Activated T-cell treated with anti-CD3 and anti-CD28 coated beads, Interleukin-2, amount 50 U/mL, for 72 hours (primary cell): Measurements from ENCODE around the gene AKT1S1. TPM values are rescaled to one million over a fixed set of nuclear protein-coding genes. Genes with fewer than 3 reads are reported as not detected.

ENCODE experiments used
- ATAC-seq, 2 donors: fragments of 150-1000 bp; cut with Tn5 transposase; replicated peaks in 1 of 2; 2 replicates each; pipeline ENCODE4 v1.10.0; 2021; ENCODE audit warnings: moderate library complexity in 2 of 2, mild to moderate bottlenecking in 1 of 2
- DNase-seq, 2 donors: peaks; one replicate each; pipeline ENCODE4 v3.0.0; 2021 to 2022; ENCODE audit warnings: mixed read lengths in 1 of 2
- H3K27ac Mint-ChIP-seq: one replicate; pipeline ENCODE4 v1.8.0; 2022; ENCODE audit warnings: mild to moderate bottlenecking, moderate library complexity, mixed read lengths
- H3K27me3 Mint-ChIP-seq: one replicate; pipeline ENCODE4 v1.8.0; 2022; ENCODE audit warnings: low read depth, mixed read lengths
- H3K36me3 Mint-ChIP-seq, 2 donors: one replicate each; pipeline ENCODE4 v1.8.0; 2022; ENCODE audit warnings: mixed read lengths in 2 of 2, mild to moderate bottlenecking in 1 of 2; ENCODE audit not compliant: insufficient read depth in 2 of 2
- H3K4me1 Mint-ChIP-seq: one replicate; pipeline ENCODE4 v1.8.0; 2022; ENCODE audit warnings: low read depth, mixed read lengths
- H3K4me3 Mint-ChIP-seq, 2 donors: one replicate each; pipeline ENCODE4 v1.8.0; 2022; ENCODE audit warnings: mild to moderate bottlenecking in 2 of 2, mixed read lengths in 2 of 2, moderate library complexity in 2 of 2
- H3K9me3 Mint-ChIP-seq, 2 donors: one replicate each; pipeline ENCODE4 v1.8.0; 2022; ENCODE audit warnings: mixed read lengths in 2 of 2
- total RNA-seq, 2 donors: library from RNA; stranded (reverse); gene quantifications; one replicate each; pipeline ENCODE4 v1.2.3, GENCODE V29; 2022

AKT1S1 gene
- total RNA-seq, 2 donors from 2014 or later: 30.5 to 36.6 TPM

DNA sequence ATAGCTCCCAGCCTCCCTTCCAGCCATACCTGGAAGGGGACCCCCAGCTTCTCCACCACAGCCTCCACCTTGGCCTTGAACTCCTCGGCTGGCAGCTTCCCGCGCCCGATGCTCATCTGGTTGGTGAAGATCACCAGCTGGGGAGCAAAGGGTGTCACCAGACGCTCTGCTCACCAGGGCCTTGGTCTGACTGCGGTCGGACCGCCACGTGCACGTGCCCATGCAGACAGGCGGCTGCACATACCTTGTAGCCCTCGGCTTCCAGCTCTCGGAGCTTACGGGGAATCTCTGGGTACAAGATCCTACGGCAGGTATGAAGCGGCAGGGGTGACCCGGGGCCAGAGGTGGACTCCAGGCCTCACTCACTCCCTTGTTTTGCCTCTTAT lies 13.2 kb downstream of the AKT1S1 start:
- Mint-ChIP-seq H3K4me1 (peaks cover 33% of the 10 kb centered on the region), H3K9me3 (no peaks in the 10 kb centered on the region), H3K27me3 (no peaks in the 10 kb centered on the region), H3K4me3 (no peak overlapping the region), H3K36me3 (peaks cover 12 to 13% of the 10 kb centered on the region in 2 donors), H3K27ac (no peak overlapping the region)
- DNase-seq: no peak
- ATAC-seq: no peak

DNA sequence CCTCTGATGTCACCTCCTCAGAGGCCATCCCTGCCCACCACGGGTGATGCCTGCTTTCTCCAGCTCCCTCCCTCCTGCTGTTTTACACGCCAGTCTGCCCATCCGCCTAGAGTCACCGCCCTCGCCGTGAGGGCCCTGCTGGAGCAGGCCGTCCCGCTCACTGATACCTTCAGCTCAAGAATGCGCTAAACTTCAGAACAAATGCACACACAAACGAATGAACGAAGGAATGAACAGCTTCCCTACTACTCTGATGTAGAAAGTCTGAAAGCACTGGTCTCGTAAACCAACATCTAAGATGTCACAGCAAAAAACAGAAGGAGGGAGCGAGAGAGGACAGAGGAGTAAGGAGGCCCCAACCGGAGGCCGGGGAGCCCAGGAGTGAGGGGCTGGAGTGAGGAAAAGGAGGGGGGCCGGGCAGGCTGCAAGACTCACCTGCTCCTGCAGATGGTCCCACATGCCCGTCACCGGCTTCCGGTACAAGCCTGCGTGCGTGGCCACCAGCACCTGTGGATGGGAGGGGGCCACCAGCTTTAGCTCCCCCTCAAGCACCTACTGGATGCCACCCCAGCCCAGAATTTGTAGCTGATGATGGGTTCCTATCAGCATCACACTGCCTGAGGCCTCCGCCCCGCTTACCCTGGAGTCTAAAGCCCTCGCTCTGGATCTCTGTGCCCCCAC lies 13.8 kb downstream of the AKT1S1 start:
- Mint-ChIP-seq H3K4me1 (peaks cover 33% of the 10 kb centered on the region), H3K36me3 (peaks cover 12 to 13% of the 10 kb centered on the region in 2 donors), H3K27me3 (no peaks in the 10 kb centered on the region), H3K27ac (no peak overlapping the region), H3K9me3 (no peaks in the 10 kb centered on the region), H3K4me3 (no peak overlapping the region)
- no peak for ATAC-seq
- DNase-seq: no peak

DNA sequence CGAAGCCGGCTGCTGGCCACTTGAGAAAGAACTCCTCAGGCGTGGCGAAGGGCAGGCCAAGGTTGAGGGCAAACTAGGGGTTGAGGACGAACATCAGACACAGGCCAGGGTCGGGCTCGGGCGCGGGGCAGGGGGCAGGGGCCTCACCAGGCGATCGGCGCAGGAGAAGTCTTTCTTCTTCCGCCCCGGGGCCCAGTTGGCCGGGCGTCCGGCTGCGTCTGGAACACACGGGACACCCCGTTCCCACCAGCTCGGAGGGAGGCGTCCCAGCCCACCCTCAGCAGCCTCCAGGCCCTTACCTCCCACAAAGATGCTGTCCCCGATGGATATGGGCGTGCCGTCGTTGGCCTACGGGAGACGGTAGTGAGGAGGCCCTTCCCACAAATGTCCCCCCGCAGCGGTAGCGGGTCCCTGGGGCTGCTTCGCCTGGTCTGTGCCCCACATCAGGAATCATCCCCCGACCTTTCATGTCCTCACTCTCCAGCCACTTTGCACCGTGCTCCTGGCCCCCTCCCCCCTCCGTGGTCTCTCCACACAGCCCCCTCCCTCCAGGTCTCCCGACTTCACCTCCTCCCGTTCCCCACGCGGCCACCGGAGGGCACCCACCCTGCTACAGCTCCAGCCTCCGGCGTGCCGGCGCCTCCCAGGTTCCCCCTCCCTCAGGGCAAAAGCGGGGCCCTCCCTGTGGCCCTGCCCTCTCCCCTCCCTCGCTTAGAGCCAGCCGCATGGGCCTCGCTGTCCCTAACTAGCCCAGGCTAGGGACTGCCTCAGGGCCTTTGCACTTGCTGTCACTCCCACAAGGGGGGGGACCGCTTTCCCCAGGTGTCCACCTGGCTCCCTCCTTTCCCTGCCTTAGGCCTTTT lies 14.5 kb downstream of the AKT1S1 start:
- H3K36me3 Mint-ChIP-seq: peaks cover 12 to 13% of the 10 kb centered on the region in 2 donors
- H3K27me3 Mint-ChIP-seq: no peaks in the 10 kb centered on the region
- H3K4me1 Mint-ChIP-seq: peaks cover 33% of the 10 kb centered on the region
- no peak overlapping the region for H3K27ac Mint-ChIP-seq
- ATAC-seq: no peak
- H3K4me3 Mint-ChIP-seq: no peak overlapping the region
- no peak for DNase-seq
- no peaks in the 10 kb centered on the region for H3K9me3 Mint-ChIP-seq

DNA sequence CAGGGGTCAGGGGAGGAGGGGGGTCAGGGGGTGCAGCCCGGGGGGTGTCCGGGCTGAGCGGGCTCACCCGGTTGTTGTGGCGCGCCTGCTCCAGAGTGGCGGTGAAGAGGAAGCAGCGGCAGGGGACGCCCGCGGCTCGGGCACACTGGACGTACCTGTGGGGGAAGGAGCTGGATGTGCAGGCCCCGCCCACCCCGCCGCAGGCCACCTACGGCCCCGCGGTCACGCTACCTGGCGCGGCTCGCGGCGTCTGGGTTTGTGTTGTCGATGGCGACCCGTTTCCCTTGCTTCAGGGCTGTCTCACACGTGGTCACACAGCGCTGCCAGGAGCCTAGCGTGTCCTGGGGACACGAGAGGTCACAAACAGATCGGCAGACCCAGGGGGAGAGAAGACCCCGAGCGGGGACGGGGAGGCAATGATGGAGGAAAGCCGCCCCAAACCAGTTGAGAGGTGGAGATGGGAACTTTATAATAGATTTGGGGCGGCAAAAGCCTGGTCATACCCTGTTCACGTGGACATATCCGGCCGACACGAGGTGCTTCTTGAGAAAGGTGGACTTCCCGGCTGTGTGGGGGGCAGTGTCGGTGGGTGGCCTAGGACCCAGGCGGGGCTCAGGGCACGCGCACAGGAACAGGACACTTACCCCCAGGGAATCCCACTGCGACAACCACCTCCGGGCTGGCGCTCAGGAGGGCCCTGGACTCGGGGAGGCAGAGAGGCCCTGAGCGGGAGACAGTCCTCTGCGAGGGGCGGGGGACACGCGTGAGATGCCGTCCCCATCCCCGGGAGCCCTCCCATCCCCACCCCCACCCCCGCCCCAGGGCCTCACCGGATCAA lies 15.4 kb downstream of the AKT1S1 start:
- H3K27me3 Mint-ChIP-seq: no peaks in the 10 kb centered on the region
- peaks cover 30% of the 10 kb centered on the region for H3K4me1 Mint-ChIP-seq
- H3K36me3 Mint-ChIP-seq: peaks cover 11 to 12% of the 10 kb centered on the region in 2 donors
- ATAC-seq: no peak
- H3K4me3 Mint-ChIP-seq: no peak overlapping the region
- H3K27ac Mint-ChIP-seq: no peak overlapping the region
- H3K9me3 Mint-ChIP-seq: no peaks in the 10 kb centered on the region
- DNase-seq: no peak

DNA sequence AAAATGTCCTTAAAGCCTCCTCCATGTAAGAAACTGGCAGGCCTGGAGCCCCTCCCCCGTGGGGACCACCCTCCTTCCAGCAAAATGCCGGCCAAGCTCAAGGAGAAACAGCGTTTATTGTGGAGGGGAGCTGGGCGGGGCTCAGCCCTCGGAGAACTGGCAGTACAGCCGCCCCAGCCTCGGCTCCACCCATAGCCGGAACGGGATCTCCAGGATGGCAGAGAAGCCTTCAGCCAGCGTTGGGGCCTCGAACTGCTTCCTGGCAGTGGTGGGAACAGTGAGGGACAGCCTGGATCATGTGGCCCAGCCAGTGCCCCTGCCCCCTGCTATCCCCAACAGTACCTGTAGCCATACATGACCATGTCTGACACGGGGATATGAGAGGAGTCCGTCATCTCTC lies 16.0 kb downstream of the AKT1S1 start:
- no peaks in the 10 kb centered on the region for H3K9me3 Mint-ChIP-seq
- no peak overlapping the region for H3K4me3 Mint-ChIP-seq
- peaks cover 24% of the 10 kb centered on the region for H3K4me1 Mint-ChIP-seq
- no peak overlapping the region for H3K27ac Mint-ChIP-seq
- DNase-seq (no peak), ATAC-seq (no peak)
- peaks cover 7 to 12% of the 10 kb centered on the region in 2 donors for H3K36me3 Mint-ChIP-seq
- no peaks in the 10 kb centered on the region for H3K27me3 Mint-ChIP-seq

DNA sequence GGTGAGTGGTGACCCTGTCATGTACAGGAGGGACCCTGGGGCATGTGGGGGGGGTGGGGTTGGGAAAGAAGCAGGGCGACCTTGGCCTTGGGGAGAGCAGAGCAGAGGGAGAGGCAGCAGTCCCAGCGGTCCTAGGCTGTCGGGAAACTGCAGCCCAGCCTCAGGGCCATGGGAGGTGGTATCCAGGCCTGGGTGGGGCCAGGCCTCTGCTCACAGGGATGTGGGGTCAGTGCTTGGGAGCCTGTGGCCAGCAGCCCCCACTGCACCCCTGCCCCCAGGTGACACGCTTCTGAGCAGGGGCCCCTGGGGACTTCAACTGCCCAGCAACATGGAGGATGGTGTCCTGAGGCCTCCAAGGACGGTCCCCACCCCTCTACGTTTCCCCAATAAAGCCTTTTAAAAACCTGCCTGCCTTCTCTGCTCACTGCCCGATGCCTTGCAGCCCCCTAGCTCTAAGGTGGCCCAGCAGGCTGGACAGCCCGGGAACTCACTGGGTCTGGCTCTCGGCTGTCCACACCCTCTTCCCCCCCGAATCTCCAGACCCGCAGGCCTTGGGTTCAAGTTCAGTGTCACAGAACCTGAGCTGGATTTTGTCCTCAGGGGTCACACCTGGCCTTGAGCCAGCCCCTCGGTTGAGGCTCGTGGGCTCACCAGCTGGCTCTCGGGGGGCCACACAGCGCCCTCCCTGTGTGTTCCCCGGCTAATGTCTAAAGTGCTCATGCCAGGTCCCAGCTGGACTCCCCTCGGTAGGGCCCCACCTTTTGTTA lies 16.6 kb downstream of the AKT1S1 start:
- Mint-ChIP-seq H3K4me3 (no peak overlapping the region), H3K27me3 (no peaks in the 10 kb centered on the region), H3K27ac (no peak overlapping the region), H3K36me3 (peaks cover 4 to 12% of the 10 kb centered on the region in 2 donors), H3K9me3 (no peaks in the 10 kb centered on the region), H3K4me1 (peaks cover 18% of the 10 kb centered on the region)
- DNase-seq (no peak), ATAC-seq (no peak)

DNA sequence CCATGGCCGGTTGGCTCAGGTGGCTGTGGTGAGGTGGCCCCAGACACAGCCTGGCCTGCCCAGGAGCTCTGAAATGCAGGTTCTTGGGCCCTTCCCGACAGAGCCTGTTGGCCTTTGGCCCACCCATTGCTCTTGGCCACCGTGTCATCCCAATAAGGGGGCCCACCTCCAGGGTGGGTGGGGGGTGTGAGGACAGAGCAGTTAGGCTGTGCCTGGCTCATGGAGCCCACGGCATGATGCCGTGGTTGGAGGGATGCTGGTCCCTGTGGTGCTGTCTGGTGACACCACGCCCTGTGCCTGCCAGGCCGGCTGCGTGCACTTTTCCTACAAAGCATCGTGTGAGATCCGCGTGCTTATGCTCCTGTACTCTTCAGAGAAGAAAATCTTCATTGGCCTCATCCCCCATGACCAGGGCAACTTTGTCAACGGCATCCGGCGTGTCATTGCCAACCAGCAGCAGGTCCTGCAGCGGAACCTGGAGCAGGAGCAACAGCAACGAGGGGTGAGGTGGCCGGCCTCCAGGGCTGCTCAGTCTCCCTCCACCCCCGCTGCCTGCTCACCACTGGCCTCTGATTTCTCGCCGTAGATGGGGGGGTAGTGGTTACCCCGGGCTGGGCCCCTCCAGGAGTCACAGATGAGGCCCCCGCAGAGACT lies 17.3 kb downstream of the AKT1S1 start:
- Mint-ChIP-seq H3K27me3 (no peaks in the 10 kb centered on the region), H3K9me3 (no peaks in the 10 kb centered on the region), H3K36me3 (peaks cover 4 to 12% of the 10 kb centered on the region in 2 donors), H3K4me1 (peaks cover 11% of the 10 kb centered on the region), H3K27ac (no peak overlapping the region), H3K4me3 (no peak overlapping the region)
- ATAC-seq (no peak), DNase-seq (no peak)

DNA sequence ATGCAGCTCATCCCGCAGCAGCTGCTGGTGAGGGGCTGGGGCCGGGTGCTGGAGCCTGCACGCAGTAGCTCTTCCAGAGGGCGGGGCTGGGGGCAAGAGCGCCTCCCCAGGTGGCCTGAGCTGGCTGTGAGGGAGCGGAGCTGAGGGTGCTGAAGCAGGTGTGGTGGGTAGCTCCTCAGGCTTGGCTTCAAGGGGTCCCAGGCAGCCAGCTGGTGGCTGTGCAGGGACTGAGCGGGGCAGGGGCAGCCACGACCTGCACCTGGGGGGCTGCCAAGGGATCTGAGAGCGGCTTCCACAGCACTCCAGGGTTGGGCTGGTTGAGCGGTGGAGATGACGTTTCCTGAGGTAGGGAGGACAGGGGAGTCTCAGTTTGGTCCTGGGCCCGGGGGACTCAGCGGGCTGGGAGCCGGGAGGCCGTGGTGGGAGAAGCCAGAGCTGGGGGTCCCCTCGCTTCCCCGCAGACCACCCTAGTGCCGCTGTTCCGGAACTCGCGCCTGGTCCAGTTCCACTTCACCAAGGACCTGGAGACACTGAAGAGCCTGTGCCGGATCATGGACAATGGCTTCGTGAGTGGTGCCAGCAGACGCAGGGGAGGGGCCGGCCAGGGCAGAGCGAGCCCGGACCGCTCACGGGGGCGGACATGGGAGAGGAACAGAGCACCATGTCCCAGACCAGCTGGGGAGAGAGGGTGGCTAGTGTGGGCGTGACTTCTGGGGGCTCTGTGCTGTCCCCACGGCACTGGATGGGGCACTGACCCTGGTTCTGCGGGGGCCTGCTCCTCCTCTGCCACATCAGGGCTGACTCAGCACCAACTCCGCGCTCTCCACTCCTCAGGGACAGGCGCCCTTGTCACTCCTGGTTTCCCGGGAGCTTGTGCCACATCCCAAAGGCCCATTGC lies 18.8 kb downstream of the AKT1S1 start:
- DNase-seq (peak in 1 of 2 donors; percentile 1), ATAC-seq (no peak)
- H3K4me1 Mint-ChIP-seq: peaks cover 11% of the 10 kb centered on the region
- H3K36me3 Mint-ChIP-seq: peaks cover 2 to 4% of the 10 kb centered on the region in 2 donors
- H3K4me3 Mint-ChIP-seq: no peak overlapping the region
- no peak overlapping the region for H3K27ac Mint-ChIP-seq
- H3K27me3 Mint-ChIP-seq: no peaks in the 10 kb centered on the region
- H3K9me3 Mint-ChIP-seq: no peaks in the 10 kb centered on the region

DNA sequence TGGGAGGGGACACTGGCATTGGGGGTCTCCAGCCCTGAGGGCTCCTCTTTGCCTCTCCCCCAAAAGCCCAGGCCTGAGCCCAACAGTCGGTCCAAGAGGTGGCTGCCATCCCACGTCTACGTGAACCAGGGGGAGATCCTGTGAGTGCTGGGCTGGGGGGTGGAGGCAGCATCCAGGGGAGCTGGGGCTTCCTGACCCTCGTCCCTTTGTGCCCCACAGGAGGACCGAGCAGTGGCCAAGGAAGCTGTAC lies 19.4 kb downstream of the AKT1S1 start:
- Mint-ChIP-seq H3K4me3 (no peak overlapping the region), H3K4me1 (peaks cover 13% of the 10 kb centered on the region), H3K9me3 (no peaks in the 10 kb centered on the region), H3K27ac (no peak overlapping the region), H3K36me3 (peaks cover 0 to 3% of the 10 kb centered on the region in 2 donors), H3K27me3 (no peaks in the 10 kb centered on the region)
- ATAC-seq (no peak), DNase-seq (no peak)

DNA sequence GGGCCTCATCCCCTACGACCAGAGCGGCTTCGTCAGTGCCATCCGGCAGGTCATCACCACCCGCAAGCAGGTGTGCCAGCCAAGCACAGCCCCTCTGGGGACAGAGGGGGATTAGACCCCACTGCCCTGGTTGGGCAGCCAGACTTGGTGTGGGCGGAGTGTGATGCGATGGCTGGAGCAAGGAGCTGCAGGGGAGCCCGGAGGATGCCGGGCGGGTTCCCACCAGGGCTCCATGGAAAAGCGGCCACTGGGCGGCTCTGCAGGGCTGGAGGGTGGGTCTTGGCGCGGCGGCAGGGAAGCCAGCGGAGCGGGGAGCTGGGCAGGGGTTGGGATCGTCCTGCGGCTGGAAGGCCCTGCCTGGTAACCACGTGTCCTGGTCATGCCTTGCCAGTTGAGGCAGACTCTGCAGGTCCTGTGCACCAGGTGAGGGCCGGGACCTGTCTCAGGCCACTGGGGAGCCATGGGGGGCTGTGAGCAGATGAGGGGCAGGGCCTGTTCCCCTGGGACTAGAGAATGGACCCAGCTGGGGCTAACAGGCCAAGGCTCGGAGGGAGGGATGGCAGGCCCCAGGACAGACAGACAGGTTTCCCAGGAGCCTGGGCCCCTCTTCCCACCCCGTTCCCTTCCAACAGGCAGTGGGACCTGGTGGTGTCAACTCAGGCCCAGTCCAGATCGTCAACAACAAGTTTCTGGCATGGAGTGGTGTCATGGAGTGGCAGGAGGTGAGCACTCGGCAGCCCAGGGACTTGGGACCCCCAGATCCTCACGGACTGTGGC lies 19.9 kb downstream of the AKT1S1 start:
- H3K27me3 Mint-ChIP-seq: no peaks in the 10 kb centered on the region
- H3K4me3 Mint-ChIP-seq: no peak overlapping the region
- H3K9me3 Mint-ChIP-seq: no peaks in the 10 kb centered on the region
- H3K4me1 Mint-ChIP-seq: peaks cover 18% of the 10 kb centered on the region
- DNase-seq: no peak
- H3K36me3 Mint-ChIP-seq: peaks cover 0 to 3% of the 10 kb centered on the region in 2 donors
- no peak for ATAC-seq
- no peak overlapping the region for H3K27ac Mint-ChIP-seq

DNA sequence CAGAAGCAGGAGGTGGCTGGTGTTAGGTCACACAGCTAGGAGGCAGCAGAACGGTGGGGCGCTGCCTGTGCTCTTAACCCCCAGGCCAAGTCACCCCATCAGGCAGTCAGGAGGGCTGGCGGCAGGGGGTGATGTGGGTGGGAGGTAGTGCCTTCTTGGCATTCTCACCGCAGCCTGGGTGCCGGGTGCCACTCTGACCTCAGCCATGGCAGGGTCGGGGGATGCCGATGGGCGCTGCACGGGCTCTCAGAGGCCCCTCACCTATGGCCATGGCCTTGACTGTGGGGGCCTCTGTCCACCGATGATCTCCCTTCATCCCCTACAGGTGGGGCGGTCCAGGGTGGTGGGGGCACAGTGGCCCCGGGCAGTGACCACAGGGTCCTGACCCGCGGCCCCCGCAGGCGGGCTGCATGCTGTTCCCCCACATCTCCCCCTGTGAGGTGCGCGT lies 20.6 kb downstream of the AKT1S1 start:
- no peak overlapping the region for H3K4me3 Mint-ChIP-seq
- DNase-seq (peak in 1 of 2 donors; percentile 1), ATAC-seq (no peak)
- H3K9me3 Mint-ChIP-seq: no peaks in the 10 kb centered on the region
- peaks cover 23% of the 10 kb centered on the region for H3K4me1 Mint-ChIP-seq
- no peak overlapping the region for H3K27ac Mint-ChIP-seq
- peaks cover 0 to 1% of the 10 kb centered on the region in 2 donors for H3K36me3 Mint-ChIP-seq
- H3K27me3 Mint-ChIP-seq: no peaks in the 10 kb centered on the region
